ENCODE results near the gene KRT86.

Gene KRT86

DNA sequence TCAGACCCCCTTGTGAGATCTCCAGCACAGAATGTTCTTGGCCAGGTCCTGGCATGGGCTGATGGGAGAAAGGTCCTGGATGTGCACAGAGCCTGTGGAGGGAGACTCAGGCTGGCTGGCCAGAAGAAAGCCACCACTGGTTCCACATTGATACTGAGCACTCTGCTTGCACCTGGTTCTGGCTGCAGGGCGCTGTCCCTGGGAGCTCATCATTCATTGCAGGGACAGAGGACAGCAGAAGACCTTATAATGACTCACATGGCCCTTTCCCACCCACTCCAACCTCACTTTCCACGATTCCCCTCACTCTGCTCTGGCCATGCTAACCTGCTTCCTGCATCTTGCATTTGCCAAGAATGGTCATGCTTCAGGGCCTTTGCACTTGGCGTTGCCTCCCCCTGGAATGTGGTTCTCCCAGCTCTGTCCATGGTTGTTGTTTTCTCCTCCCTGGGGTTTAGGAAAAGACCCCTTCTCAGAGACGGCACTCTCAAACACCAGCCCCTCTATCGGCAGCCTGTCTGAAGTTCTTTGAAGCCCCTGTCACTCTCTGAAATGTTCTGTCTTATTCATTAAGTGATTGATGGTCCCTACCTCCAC is 31.1 kb upstream of the KRT86 start:
- DNase-seq (ENCODE audit: low spot score in 2 of 2) (no peak), ATAC-seq (replicated peaks; ENCODE audit: extremely low read depth, poor library complexity, severe bottlenecking) (no peak)
- Mint-ChIP-seq H3K9me3 (no peaks in the 10 kb centered on the region), H3K4me3 (no peak overlapping the region), H3K27me3 (peaks cover 29% of the 10 kb centered on the region), H3K36me3 (ENCODE audit: insufficient read depth) (no peaks in the 10 kb centered on the region), H3K4me1 (peaks cover 13% of the 10 kb centered on the region), H3K27ac (ENCODE audit: low read depth) (peak overlapping the region; percentile 87)

DNA sequence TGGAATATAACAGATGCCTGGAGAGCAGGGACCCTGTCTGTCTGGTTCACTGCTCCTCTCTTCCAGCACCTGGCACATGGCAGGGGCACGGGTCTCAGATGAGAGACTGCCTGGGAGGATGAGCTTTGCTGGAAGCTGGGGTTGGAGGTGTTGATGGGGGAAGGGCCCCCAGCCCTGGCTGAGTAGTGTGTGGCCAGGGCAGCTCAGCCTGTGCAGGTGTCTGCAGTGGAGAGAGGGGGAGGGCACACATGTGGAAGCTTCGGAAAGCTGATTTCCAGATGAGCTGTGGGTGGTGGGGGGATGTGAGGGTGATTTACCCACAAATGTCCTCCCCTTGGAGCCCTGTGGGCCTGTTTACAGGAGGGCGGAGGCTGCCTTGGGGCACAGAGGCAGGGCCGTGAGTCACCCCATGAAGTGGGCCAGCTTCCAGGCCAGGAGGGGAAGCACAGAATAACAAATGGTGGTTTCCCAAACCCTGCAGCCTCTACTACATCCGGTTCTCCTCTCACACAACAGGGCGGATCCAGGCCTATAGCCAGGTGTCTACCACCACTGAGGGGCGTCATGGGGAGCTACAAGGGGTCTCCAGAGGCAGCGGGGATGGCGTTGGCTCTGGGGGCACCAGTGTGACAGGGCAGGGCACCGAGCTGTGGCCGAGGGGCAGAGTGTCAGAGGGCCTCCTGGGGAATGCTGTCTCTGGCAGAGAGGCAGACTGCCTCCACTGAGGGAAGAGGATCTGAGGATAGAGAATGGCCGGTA is 30.4 kb upstream of the KRT86 start:
- peaks cover 13% of the 10 kb centered on the region for H3K4me1 Mint-ChIP-seq

DNA sequence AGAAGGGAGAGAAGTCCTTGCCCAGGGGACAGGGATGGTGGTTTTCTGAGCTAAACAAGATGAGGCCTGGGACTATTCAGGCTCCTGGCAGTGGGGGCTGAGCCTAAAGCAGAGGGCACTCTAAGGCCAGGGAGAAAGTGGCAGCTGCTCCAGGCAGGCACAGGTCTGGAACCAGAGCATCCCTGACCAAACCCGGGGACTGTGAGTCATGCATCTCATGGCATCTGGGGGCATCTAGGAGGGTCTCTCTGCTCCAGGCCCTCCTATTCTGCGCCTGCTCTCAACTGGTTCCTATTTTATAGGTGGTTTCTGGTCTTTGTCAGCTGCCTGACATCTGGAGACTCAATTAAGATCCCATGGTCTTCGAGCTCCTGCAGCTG is 29.8 kb upstream of the KRT86 start:
- DNase-seq (ENCODE audit: low spot score in 2 of 2) (no peak), ATAC-seq (replicated peaks; ENCODE audit: extremely low read depth, poor library complexity, severe bottlenecking) (no peak)
- Mint-ChIP-seq H3K4me3 (no peak overlapping the region), H3K4me1 (peaks cover 15% of the 10 kb centered on the region), H3K27ac (ENCODE audit: low read depth) (peak overlapping the region; percentile 87), H3K36me3 (ENCODE audit: insufficient read depth) (no peaks in the 10 kb centered on the region), H3K27me3 (peaks cover 34% of the 10 kb centered on the region), H3K9me3 (no peaks in the 10 kb centered on the region)

More for the DNA sequence above, 30.4 kb upstream of the KRT86 start:
- Mint-ChIP-seq H3K9me3 (no peaks in the 10 kb centered on the region), H3K27me3 (peaks cover 34% of the 10 kb centered on the region), H3K4me3 (no peak overlapping the region), H3K27ac (ENCODE audit: low read depth) (peak overlapping the region; percentile 87), H3K36me3 (ENCODE audit: insufficient read depth) (no peaks in the 10 kb centered on the region)
- ATAC-seq (replicated peaks; ENCODE audit: extremely low read depth, poor library complexity, severe bottlenecking) (peak; percentile 88), DNase-seq (ENCODE audit: low spot score in 2 of 2) (peak in 1 of 2 donors; percentile 34)

DNA sequence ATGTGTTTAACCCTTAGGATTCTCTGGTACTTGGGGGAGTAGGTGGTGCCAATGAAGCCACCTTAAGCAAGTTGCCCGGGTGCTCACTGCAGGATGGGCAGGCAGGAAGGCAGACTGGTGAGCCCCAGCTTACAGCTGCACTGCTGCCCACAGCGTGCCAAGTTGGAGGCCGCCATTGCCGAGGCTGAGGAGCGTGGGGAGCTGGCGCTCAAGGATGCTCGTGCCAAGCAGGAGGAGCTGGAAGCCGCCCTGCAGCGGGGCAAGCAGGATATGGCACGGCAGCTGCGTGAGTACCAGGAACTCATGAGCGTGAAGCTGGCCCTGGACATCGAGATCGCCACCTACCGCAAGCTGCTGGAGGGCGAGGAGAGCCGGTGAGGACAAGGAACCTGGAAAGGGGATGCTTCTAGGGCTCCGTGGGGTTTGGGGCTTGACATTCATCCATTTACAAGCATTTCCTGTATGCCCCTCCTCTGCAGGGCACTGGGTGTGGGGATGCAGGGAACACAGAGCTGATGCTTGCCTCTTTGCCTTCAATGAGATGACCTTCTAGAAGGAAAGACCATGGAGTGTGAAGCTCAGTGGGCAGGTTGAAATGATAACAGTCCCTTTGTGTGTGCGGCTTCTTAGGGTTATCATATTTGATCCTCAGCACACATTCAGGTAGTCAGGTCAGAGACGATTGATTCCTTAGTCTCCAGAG is 29.0 kb upstream of the KRT86 start:
- Mint-ChIP-seq H3K9me3 (no peaks in the 10 kb centered on the region), H3K36me3 (ENCODE audit: insufficient read depth) (no peaks in the 10 kb centered on the region), H3K27ac (ENCODE audit: low read depth) (no peak overlapping the region), H3K4me3 (no peak overlapping the region), H3K27me3 (peaks cover 40% of the 10 kb centered on the region), H3K4me1 (peaks cover 20% of the 10 kb centered on the region)
- ATAC-seq (replicated peaks; ENCODE audit: extremely low read depth, poor library complexity, severe bottlenecking) (no peak), DNase-seq (ENCODE audit: low spot score in 2 of 2) (no peak)

DNA sequence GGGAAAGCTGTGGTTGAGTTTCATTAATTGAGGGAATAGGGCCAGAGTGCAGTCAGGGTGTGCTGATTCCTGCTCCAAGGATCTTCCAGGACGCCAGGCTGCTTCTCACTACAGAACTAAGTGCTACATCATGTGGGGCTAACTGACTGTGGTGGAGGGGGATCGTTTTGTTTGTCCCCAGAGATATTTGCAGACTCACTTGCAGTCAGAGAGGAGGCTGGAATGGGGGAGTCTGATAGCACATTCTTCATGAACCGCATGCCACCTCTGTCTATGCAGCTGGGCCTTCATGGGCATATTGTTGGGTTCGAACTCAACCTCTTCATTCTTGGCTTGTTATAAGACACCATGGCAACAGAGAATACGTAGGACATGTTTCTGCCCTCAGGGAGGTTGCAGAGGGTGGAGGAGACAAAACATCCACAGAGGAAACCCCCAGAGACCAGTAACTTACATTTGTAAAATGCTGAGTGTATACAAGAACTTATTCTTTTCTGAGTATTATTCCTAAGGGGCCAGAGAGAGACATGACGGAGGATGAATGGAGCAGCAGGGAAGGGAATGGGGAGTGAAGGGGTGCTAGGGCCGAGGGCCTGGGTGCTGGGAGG is 28.4 kb upstream of the KRT86 start:
- Mint-ChIP-seq H3K27me3 (peaks cover 43% of the 10 kb centered on the region), H3K9me3 (no peaks in the 10 kb centered on the region), H3K36me3 (ENCODE audit: insufficient read depth) (no peaks in the 10 kb centered on the region), H3K4me3 (no peak overlapping the region), H3K4me1 (peaks cover 20% of the 10 kb centered on the region), H3K27ac (ENCODE audit: low read depth) (peak overlapping the region; percentile 27)
- ATAC-seq (replicated peaks; ENCODE audit: extremely low read depth, poor library complexity, severe bottlenecking) (no peak), DNase-seq (ENCODE audit: low spot score in 2 of 2) (no peak)

DNA sequence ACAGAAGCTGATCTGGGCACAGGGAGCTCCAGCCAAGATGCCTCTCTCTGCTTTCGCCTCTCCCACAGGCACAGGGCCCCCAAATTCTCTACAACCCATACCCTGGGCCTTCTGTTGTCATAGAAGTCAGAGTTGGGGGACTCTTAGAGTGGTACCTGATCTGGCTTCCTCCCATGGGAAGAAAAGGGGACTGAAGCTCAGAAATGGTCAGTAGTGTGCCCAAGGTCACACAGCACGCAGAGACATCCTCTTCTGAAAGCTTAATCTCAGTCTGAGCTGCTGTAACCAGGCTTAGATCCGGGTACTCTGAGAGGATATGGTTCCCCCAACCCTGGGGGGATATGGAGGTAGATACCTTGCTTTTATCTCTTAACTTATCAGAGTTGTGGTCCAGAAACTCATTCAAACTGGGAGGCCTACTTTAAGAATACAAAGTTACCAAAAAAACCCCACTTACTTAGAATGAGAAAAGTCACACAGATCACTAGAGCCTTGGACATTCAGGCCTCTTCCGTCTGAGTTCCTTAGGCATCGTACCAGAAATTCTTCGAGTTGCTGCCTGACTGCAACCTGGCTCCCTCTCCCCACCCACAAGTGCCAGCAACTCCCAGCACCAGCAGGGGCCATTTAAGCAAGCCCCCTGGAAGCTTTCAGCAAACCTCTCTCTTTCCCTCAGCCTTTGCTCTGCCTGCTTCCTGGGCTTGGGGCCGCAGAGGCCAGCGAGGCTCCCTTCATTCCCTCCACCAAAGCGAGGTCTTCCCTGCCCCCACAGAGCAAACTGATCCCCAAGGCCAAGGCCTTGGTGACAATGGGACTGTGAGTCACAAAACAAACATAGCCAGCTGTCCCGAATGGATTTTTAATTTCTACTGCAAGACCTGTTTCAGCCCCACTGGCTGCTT is 27.5 kb upstream of the KRT86 start:
- no peak for ATAC-seq (replicated peaks; ENCODE audit: extremely low read depth, poor library complexity, severe bottlenecking)
- Mint-ChIP-seq H3K4me1 (peaks cover 24% of the 10 kb centered on the region), H3K36me3 (ENCODE audit: insufficient read depth) (no peaks in the 10 kb centered on the region), H3K27me3 (peaks cover 43% of the 10 kb centered on the region), H3K4me3 (no peak overlapping the region), H3K9me3 (no peaks in the 10 kb centered on the region), H3K27ac (ENCODE audit: low read depth) (peak overlapping the region; percentile 27)
- DNase-seq (ENCODE audit: low spot score in 2 of 2) = no peak

DNA sequence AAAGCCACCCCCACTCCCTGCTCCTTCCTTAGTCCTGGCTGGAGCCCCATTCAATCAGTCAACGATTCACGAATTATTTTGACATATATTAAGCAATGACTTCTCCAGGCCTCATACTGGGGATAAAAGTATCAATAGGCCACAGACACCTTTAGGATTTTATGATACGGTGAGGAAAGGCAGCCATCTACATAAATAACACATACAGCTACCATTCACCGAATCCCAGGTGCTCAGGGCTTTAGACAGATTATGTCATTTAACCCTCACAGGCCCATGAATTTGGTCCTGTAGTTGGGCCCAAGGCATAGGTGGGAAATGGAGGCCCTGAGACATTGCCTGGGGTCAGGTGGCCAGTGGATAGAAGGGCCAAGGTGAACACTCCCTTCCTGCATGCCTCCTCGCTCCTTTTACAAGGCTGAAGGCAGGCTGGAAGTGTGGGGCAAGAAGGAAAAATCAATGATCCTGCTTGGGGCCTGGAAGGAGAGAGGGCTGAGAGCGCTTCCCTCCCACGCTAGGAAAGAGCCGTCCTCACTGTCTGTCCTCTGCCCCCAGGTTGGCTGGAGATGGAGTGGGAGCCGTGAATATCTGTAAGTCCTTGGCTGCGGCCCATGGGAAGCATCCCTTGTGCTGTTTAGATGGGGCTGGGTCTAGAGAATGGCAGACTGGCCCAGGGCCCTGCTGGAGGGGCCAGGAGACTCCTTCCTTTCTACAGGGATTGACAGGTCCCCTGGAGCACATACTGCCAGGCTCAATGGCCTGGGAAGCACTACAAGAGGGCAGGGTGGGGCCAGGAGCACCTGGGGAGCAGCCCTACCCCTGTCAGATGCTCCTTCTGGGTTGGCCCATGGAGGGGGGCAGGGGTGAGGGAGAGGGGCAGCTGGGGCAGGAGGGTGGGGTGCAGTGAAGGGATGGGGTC is 26.6 kb upstream of the KRT86 start:
- no peak for DNase-seq (ENCODE audit: low spot score in 2 of 2)
- no peak overlapping the region for H3K4me3 Mint-ChIP-seq
- H3K4me1 Mint-ChIP-seq = peaks cover 24% of the 10 kb centered on the region
- peaks cover 43% of the 10 kb centered on the region for H3K27me3 Mint-ChIP-seq
- H3K36me3 Mint-ChIP-seq (ENCODE audit: insufficient read depth) = peaks cover 1% of the 10 kb centered on the region
- H3K9me3 Mint-ChIP-seq = no peaks in the 10 kb centered on the region
- ATAC-seq (replicated peaks; ENCODE audit: extremely low read depth, poor library complexity, severe bottlenecking) = no peak
- no peak overlapping the region for H3K27ac Mint-ChIP-seq (ENCODE audit: low read depth)

DNA sequence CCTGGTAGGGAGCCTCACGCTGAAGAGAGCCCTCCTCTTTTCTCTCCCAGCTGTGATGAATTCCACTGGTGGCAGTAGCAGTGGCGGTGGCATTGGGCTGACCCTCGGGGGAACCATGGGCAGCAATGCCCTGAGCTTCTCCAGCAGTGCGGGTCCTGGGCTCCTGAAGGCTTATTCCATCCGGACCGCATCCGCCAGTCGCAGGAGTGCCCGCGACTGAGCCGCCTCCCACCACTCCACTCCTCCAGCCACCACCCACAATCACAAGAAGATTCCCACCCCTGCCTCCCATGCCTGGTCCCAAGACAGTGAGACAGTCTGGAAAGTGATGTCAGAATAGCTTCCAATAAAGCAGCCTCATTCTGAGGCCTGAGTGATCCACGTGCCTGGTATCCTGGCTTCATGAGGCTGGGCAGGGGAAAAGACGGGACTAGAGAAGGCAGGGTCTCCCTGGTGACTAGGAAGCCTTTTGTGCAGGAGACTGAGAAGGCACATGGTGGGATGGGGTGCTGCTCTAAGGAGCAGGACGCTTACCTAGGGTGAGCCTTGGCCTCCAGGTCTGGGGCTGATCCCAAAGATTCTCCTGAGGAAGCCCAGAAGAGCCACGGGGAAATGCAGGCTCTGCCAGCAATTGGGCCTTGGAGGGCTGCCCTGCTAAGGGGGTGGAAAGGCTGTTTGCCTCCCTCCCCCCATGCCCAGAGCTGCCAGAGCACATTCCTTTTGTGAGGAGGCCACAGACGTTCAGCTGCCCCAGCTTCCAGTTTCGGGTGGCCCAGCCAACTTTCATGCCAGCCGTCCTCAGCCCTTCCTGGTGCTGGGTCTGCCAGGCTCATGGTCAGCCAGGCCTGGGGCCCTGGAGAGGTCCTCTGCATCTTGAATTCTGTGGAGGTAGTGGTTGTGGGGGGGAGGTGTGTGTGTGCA is 25.6 kb upstream of the KRT86 start:
- peaks cover 3% of the 10 kb centered on the region for H3K36me3 Mint-ChIP-seq (ENCODE audit: insufficient read depth)
- H3K4me3 Mint-ChIP-seq = no peak overlapping the region
- no peak for ATAC-seq (replicated peaks; ENCODE audit: extremely low read depth, poor library complexity, severe bottlenecking)
- no peak overlapping the region for H3K27ac Mint-ChIP-seq (ENCODE audit: low read depth)
- H3K4me1 Mint-ChIP-seq = peaks cover 19% of the 10 kb centered on the region
- H3K27me3 Mint-ChIP-seq = peaks cover 43% of the 10 kb centered on the region
- H3K9me3 Mint-ChIP-seq = no peaks in the 10 kb centered on the region
- DNase-seq (ENCODE audit: low spot score in 2 of 2) = no peak

DNA sequence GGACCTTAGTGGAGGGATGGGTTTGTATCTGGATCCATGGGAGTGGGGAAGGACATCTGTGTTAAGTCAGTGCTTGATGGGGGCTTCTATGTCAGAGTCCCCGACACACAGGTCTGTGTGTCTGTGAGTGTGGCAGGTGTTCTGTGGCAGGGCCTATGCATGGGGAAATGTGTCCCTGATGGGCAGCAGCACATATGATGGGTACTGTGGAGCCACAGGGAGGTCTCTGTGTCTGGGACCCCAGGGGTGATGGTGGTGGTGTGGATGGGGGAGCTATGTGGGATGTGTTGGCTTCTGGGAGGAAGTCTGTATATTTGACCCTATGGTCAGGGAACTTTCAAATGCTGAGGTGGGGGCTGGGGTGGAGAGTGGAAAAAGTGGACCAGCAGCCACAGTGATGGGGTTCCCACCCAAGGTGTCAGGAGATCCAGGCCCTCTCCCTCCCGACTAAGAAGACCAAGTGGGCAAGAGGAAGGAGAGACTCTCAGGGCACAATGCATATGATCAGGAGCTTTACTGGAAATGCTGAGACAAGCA is 24.9 kb upstream of the KRT86 start:
- Mint-ChIP-seq H3K27me3 (peaks cover 47% of the 10 kb centered on the region), H3K4me3 (no peak overlapping the region), H3K9me3 (no peaks in the 10 kb centered on the region), H3K27ac (ENCODE audit: low read depth) (no peak overlapping the region), H3K4me1 (peaks cover 11% of the 10 kb centered on the region), H3K36me3 (ENCODE audit: insufficient read depth) (peaks cover 3% of the 10 kb centered on the region)
- DNase-seq (ENCODE audit: low spot score in 2 of 2) = no peak
- no peak for ATAC-seq (replicated peaks; ENCODE audit: extremely low read depth, poor library complexity, severe bottlenecking)

DNA sequence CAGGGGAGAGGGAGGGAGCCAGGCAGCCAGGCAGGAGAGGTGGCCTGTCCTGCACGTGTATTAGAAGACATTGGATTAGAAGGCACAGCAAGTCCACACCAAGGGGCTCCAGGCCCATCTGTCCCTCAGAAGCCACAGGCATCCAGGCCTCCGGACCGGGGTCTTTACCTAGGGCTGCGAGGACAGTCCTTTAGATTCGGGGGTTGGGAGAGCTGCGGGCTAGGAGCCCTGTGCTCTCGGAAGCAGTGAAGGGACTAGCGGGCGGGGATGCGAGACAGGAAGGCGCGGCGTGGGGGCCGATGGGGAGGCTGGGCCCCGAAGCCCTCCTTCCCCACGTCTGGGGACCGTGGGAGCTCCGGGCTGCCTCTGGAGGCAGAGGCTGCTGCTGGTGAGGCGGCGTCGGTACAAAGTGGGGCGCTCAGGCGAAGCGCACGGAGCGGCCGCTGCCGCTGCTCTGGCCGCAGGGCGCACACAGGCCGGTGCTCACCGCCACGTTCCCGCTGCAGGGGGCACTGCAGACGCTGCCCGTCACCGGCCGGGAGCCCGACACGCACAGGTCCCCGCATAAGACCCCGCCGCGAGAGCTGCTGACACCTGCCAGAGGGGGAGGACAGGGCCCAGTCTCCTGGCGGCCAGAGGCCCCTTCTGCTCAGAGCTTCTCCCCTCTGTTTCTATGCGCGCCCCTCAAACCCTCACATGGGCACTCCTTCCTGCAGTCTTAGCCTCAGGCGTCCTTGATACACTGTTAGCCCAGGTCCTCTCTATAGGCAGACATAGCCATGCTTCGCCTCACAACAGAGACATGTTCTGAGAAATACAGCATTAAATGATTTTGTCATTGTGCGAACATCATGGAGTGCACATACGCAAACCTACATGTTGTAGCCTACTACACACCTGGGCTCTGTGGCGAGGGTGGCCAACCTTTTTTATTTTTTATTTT is 24.1 kb upstream of the KRT86 start:
- no peak overlapping the region for H3K27ac Mint-ChIP-seq (ENCODE audit: low read depth)

More for the DNA sequence above, 24.1 kb upstream of the KRT86 start:
- peaks cover 3% of the 10 kb centered on the region for H3K36me3 Mint-ChIP-seq (ENCODE audit: insufficient read depth)
- H3K9me3 Mint-ChIP-seq = no peaks in the 10 kb centered on the region
- H3K27me3 Mint-ChIP-seq = peaks cover 54% of the 10 kb centered on the region
- peaks cover 11% of the 10 kb centered on the region for H3K4me1 Mint-ChIP-seq
- ATAC-seq (replicated peaks; ENCODE audit: extremely low read depth, poor library complexity, severe bottlenecking) (no peak), DNase-seq (ENCODE audit: low spot score in 2 of 2) (no peak)
- H3K4me3 Mint-ChIP-seq = no peak overlapping the region
